ENCODE data around the gene TTF2.
"Not testable (repeated sequence)": the region's sequence is repeated elsewhere in the genome, so short reads cannot be mapped to it uniquely, and the experiment has no call there.

DNA sequence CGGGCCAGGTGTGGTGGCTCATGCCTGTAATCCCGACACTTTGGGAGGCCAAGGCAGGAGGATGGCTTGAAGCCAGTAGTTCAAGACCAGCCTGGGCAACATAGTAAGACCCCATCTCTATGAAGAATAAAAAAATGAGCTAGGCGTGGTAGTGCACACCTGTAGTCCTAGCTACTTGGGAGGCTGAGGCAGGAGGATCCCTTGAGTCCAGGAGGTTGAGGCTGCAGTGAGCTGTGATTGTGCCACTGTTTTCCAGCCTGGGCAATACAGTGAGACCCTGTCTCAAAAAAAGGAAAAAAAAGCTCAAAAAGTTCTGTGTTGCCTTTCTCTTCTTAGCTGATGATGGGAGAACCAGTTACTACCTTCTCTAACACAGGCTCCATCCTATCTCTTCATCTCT lies 41.7 kb downstream of the TTF2 start:
- not testable (repeated sequence) for TF ChIP-seq SUZ12 (IDR thresholded peaks at IDR 0.05; ENCODE audit: extremely low read depth, insufficient read depth, insufficient read length); YY1 (IDR thresholded peaks at IDR 0.05; ENCODE audit: insufficient read depth, insufficient read length)
